Hepatocyte (in vitro differentiated cells): ENCODE results near the gene PTPN20. TPM values are rescaled to one million over a fixed set of nuclear protein-coding genes. Genes with fewer than 3 reads are reported as not detected.

Source experiments
- DNase-seq: peaks from one replicate; pipeline ENCODE4 v3.0.0-alpha.2; 2016; ENCODE audit warnings: low spot score
- H2AFZ ChIP-seq: fragments of 200-600 bp; sonication (generic); 2 replicates; pipeline ENCODE4 v1.6.0; 2016; ENCODE audit warnings: antibody characterized with exemption, mild to moderate bottlenecking
- H3K27ac ChIP-seq: fragments of 200-600 bp; sonication (generic); 2 replicates; pipeline ENCODE4 v1.5.1; 2016; ENCODE audit warnings: mild to moderate bottlenecking
- H3K27me3 ChIP-seq: fragments of 200-600 bp; sonication (generic); 2 replicates; pipeline ENCODE4 v1.6.1; 2016
- H3K36me3 ChIP-seq: fragments of 200-600 bp; sonication (generic); replicated peaks from 2 replicates; pipeline ENCODE4 v1.5.1; 2016; ENCODE audit warnings: low read depth; ENCODE audit not compliant: insufficient read depth
- H3K4me1 ChIP-seq: fragments of 200-600 bp; sonication (generic); 2 replicates; pipeline ENCODE4 v1.5.1; 2016; ENCODE audit warnings: mild to moderate bottlenecking, moderate library complexity; ENCODE audit not compliant: insufficient read depth
- H3K4me2 ChIP-seq: fragments of 200-600 bp; sonication (generic); 2 replicates; pipeline ENCODE4 v1.6.0; 2016
- H3K4me3 ChIP-seq: fragments of 200-600 bp; sonication (generic); 2 replicates; pipeline ENCODE4 v1.5.1; 2016; ENCODE audit warnings: mild to moderate bottlenecking
- H3K79me2 ChIP-seq: fragments of 200-600 bp; sonication (generic); 2 replicates; pipeline ENCODE4 v1.6.0; 2017; ENCODE audit warnings: mild to moderate bottlenecking
- H3K9me2 ChIP-seq: fragments of 200-600 bp; sonication (generic); replicated peaks from 2 replicates; pipeline ENCODE4 v1.6.0; 2017; ENCODE audit warnings: mild to moderate bottlenecking; ENCODE audit not compliant: insufficient read depth
- H3K9me3 ChIP-seq: fragments of 200-600 bp; sonication (generic); 2 replicates; pipeline ENCODE4 v1.5.1; 2016; ENCODE audit warnings: low read depth, mild to moderate bottlenecking
- H4K20me1 ChIP-seq: fragments of 200-600 bp; sonication (generic); 2 replicates; pipeline ENCODE4 v1.6.0; 2016; ENCODE audit warnings: mild to moderate bottlenecking; ENCODE audit not compliant: insufficient read depth, poor library complexity, severe bottlenecking
- EZH2 ChIP-seq: fragments of 200-600 bp; sonication (generic); IDR thresholded peaks from 2 replicates; pipeline ENCODE4 v1.6.1; 2016; ENCODE audit warnings: antibody characterized with exemption, mild to moderate bottlenecking, borderline replicate concordance
- EZH2phosphoT487 ChIP-seq: fragments of 200-600 bp; sonication (generic); IDR thresholded peaks from one replicate; pipeline ENCODE4 v1.6.1; 2018; ENCODE audit warnings: antibody characterized with exemption, mild to moderate bottlenecking, low read depth, moderate library complexity; ENCODE audit not compliant: unreplicated experiment, severe bottlenecking
- WGBS: methylation state at CpG from one replicate; pipeline ENCODE4 v1.1.6; 2016; ENCODE audit warnings: low lambda C conversion rate; ENCODE audit errors: missing lambda C conversion rate; 5-methylcytosine and 5-hydroxymethylcytosine counted together
- polyA plus RNA-seq: library from polyadenylated mRNA; unstranded; fragments of >200 nt; fragmentation: Nextera tagmentation; extraction: Ambion mirVana; gene quantifications from 2 replicates; pipeline ENCODE4 v1.2.1, GENCODE V29; 2016
- total RNA-seq: library from RNA; depleted of rRNA; stranded (reverse); fragments of >200 nt; gene quantifications from 2 replicates; pipeline ENCODE4 v1.2.3, GENCODE V29; 2014
- TF ChIP-seq, protein P1 (sequence below): fragments of 200-600 bp; sonication (generic); IDR thresholded peaks from 2 replicates; pipeline ENCODE4 v1.5.1; 2016; ENCODE audit warnings: antibody characterized with exemption, mild to moderate bottlenecking; ENCODE audit not compliant: poor library complexity

Gene PTPN20
- total and polyA plus RNA-seq, 2 experiments from 2014 or later, result 0.60 TPM; not detected in 1

DNA sequence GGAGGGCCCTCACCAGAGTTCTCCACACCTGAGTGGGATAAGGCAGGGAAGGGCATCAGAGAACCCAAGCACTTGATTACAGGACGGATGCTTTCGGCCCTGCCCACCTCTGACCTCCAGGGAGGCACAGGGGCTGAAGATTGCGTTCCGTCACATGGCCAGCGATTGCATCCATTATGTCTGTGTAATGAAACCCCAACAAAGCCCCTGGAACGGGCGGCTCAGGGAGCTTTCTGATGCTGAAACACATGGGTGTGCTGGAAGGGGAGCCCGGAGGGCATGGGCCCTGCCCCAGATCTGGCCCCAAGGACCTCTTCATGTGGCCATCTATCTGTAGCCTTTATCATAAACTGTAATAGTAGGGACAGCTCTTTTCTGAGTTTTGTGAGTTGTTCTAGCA, 117.2 kb downstream of the PTPN20 start:
- no peaks in the 10 kb centered on the region for H3K36me3 ChIP-seq
- H3K79me2 ChIP-seq, result no peaks in the 10 kb centered on the region
- DNase-seq, result no peak
- no peak overlapping the region for H2AFZ ChIP-seq
- TF ChIP-seq, protein P1, sequence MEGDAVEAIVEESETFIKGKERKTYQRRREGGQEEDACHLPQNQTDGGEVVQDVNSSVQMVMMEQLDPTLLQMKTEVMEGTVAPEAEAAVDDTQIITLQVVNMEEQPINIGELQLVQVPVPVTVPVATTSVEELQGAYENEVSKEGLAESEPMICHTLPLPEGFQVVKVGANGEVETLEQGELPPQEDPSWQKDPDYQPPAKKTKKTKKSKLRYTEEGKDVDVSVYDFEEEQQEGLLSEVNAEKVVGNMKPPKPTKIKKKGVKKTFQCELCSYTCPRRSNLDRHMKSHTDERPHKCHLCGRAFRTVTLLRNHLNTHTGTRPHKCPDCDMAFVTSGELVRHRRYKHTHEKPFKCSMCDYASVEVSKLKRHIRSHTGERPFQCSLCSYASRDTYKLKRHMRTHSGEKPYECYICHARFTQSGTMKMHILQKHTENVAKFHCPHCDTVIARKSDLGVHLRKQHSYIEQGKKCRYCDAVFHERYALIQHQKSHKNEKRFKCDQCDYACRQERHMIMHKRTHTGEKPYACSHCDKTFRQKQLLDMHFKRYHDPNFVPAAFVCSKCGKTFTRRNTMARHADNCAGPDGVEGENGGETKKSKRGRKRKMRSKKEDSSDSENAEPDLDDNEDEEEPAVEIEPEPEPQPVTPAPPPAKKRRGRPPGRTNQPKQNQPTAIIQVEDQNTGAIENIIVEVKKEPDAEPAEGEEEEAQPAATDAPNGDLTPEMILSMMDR, result no peak
- TF ChIP-seq EZH2phosphoT487 (no peak), EZH2 (no peak)
- no peak overlapping the region for H3K27ac ChIP-seq
- H3K4me2 ChIP-seq, result no peak overlapping the region
- H3K4me3 ChIP-seq, result no peak overlapping the region
- H3K9me3 ChIP-seq, result no peaks in the 10 kb centered on the region
- no peaks in the 10 kb centered on the region for H3K9me2 ChIP-seq
- H3K4me1 ChIP-seq, result no peaks in the 10 kb centered on the region
- no peaks in the 10 kb centered on the region for H3K27me3 ChIP-seq
- WGBS, result 93% methylated on average over 8 of the region's 8 CpGs
- no peaks in the 10 kb centered on the region for H4K20me1 ChIP-seq

DNA sequence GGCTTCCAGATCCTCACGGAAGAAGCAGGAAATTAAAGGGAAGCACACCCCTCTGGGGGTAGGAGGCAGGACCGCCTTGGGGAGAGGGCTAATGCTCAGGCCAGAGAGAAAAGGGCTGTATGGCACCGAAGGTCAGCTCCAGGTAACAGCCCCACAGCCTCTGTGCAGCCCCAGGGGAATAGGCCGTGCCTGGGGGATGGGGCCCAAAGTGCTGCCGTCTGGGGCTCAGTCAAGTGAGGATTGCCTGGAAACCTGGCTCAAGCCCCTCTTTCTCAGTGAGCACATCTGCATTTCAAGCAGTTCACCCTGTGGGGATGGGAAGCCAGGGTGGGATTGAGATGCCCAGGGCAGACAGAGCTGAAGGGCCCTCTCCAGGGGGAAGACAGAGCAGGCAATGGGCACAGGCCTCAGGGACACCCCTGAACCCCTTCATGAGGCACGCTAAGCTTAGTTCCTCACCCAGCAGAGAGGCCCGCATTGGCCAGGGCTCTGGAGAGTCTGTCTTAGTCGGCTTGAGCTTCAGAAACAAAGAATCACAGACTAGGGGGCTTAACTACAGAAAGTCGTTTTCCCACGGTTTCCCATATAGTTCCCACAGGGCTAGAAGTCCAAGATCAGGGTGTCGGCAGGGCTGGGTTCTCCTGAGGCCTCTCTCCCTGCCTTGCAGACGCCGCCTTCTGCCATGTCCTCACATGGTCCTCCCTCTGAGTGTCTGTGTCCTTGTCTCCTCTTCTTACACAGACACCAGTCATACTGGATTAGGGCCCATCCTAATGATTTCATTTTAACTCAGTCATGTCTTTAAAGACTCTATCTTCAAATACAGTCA, 118.2 kb downstream of the PTPN20 start:
- no peak overlapping the region for H3K4me3 ChIP-seq
- no peak overlapping the region for H3K27ac ChIP-seq
- H2AFZ ChIP-seq, result no peak overlapping the region
- no peaks in the 10 kb centered on the region for H4K20me1 ChIP-seq
- no peaks in the 10 kb centered on the region for H3K9me3 ChIP-seq
- H3K79me2 ChIP-seq, result no peaks in the 10 kb centered on the region
- no peak overlapping the region for H3K4me2 ChIP-seq
- TF ChIP-seq EZH2phosphoT487, result no peak
- no peak for TF ChIP-seq EZH2
- TF ChIP-seq, protein P1, result no peak
- no peaks in the 10 kb centered on the region for H3K4me1 ChIP-seq
- H3K27me3 ChIP-seq, result no peaks in the 10 kb centered on the region
- H3K36me3 ChIP-seq, result no peaks in the 10 kb centered on the region
- no peaks in the 10 kb centered on the region for H3K9me2 ChIP-seq
- DNase-seq, result no peak
- 89% methylated on average over 13 of the region's 13 CpGs for WGBS

DNA sequence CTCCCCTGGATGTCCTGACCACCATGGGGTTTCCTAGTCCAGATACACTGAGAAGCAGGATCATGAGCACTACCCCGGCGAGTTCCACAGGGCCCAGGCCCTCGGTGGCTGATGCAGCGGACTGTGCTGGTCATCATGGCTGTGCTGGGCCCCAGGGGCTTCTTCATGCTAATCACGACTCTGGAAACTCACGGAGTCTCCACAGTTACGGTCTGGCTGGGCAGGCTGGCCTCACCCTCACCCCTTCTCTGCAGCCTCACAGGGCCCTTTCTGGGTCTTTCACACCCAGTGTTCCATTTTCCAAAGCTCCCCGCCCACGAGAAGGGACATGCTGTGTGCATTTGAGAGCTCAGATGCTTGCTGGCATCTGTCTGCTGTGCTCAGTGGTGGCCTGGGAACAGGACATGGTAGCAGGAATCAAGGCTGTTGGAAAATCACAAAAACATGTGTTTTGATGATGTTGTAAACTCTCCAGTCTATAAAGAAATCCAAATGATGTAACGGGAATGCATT, 119.0 kb downstream of the PTPN20 start:
- 86% methylated on average over 10 of the region's 10 CpGs for WGBS
- no peak overlapping the region for H2AFZ ChIP-seq
- H3K9me3 ChIP-seq, result no peaks in the 10 kb centered on the region
- H3K79me2 ChIP-seq, result no peaks in the 10 kb centered on the region
- H3K9me2 ChIP-seq, result no peaks in the 10 kb centered on the region
- DNase-seq, result no peak
- TF ChIP-seq, protein P1, result no peak
- TF ChIP-seq EZH2phosphoT487 (no peak), EZH2 (no peak)
- no peak overlapping the region for H3K4me2 ChIP-seq
- no peaks in the 10 kb centered on the region for H3K27me3 ChIP-seq
- no peaks in the 10 kb centered on the region for H4K20me1 ChIP-seq
- H3K4me3 ChIP-seq, result no peak overlapping the region
- H3K27ac ChIP-seq, result no peak overlapping the region
- no peaks in the 10 kb centered on the region for H3K4me1 ChIP-seq
- H3K36me3 ChIP-seq, result no peaks in the 10 kb centered on the region
